Stomach (tissue), 9 donors: ENCODE data around the gene GPR35. TPM values are rescaled to one million over a fixed set of nuclear protein-coding genes. Genes with fewer than 3 reads are reported as not detected.

ENCODE experiments used
- DNase-seq, 2 donors: peaks; one replicate each; pipeline versions ENCODE4 v3.0.0 to v3.0.0-alpha.2; 2013 to 2019
- H3K27ac ChIP-seq, 5 donors: fragments of 200-600 bp in 4 of 5; sonication (generic) in 4 of 5; one replicate each; pipeline ENCODE4 v1.5.1; 2013 to 2019; ENCODE audit warnings: mild to moderate bottlenecking in 1 of 5, moderate library complexity in 1 of 5
- H3K27me3 ChIP-seq, 3 donors: fragments of 200-600 bp; sonication (generic); one replicate each; pipeline ENCODE4 v1.5.1; 2017 to 2019; ENCODE audit warnings: mixed run types in 1 of 3
- H3K36me3 ChIP-seq, 4 donors: fragments of 200-600 bp; sonication (generic); 1 replicate in 3 of 4; 2 replicates in 1 of 4; pipeline ENCODE4 v1.5.1; 2016 to 2019
- H3K4me1 ChIP-seq, 4 donors: fragments of 200-600 bp; sonication (generic); one replicate each; pipeline ENCODE4 v1.5.1; 2016 to 2019
- H3K4me3 ChIP-seq, 4 donors: fragments of 200-600 bp; sonication (generic) in 3 of 4; one replicate each; pipeline ENCODE4 v1.5.1; 2016 to 2019; ENCODE audit warnings: mild to moderate bottlenecking in 1 of 4
- H3K9me3 ChIP-seq, 4 donors: fragments of 200-600 bp; sonication (generic); one replicate each; pipeline ENCODE4 v1.5.1; 2016 to 2019
- CTCF ChIP-seq, 7 experiments: fragments of 450-650 bp in 4 of 7; fragments of 200-600 bp in 3 of 7; sonication (generic) in 3 of 7; IDR thresholded peaks; one replicate each; pipeline ENCODE4 v1.5.1; 2016 to 2019; ENCODE audit warnings: antibody characterized with exemption in 7 of 7, control low read depth in 2 of 7, mild to moderate bottlenecking in 1 of 7
- EP300 ChIP-seq: sonication (generic); formaldehyde crosslinking; IDR thresholded peaks from one replicate; pipeline ENCODE4 v1.6.1; 2017; ENCODE audit warnings: antibody characterized with exemption
- POLR2A ChIP-seq, 4 donors: fragments of 450-650 bp; IDR thresholded peaks; one replicate each; pipeline ENCODE4 v1.6.1; 2016; ENCODE audit warnings: antibody characterized with exemption in 4 of 4, control low read depth in 2 of 4, mild to moderate bottlenecking in 1 of 4, moderate library complexity in 1 of 4
- POLR2AphosphoS5 ChIP-seq, 3 donors: sonication (generic); formaldehyde crosslinking; IDR thresholded peaks; one replicate each; pipeline ENCODE4 v1.6.1; 2016; ENCODE audit warnings: antibody characterized with exemption in 3 of 3
- WGBS, 5 donors: extraction: QIAGEN DNeasy Blood & Tissue Kit in 3 of 5; methylation state at CpG; one replicate each; pipeline versions ENCODE4 v1.1.5 to v1.1.7; 2013 to 2018; 5-methylcytosine and 5-hydroxymethylcytosine counted together
- intact Hi-C: fragments of 100-400 bp; cut with DNase I; formaldehyde crosslinking; loops from one replicate; pipeline ENCODE4 v1.15.1; 2023; ENCODE audit warnings: low total_unique reads
- polyA plus RNA-seq, 3 donors: library from polyadenylated mRNA; stranded (reverse); fragments of 200-250 nt; gene quantifications; one replicate each; pipeline ENCODE4 v1.2.3, GENCODE V29; 2013
- total RNA-seq, 5 donors: library from RNA; depleted of rRNA; stranded (reverse); fragments of >200 nt; gene quantifications; one replicate each; pipeline versions ENCODE4 v1.1.0 to v1.2.3, GENCODE V29; 2014 to 2016
- donor health status: healthy with polysubstance abuse.
- donor health status: Bipolar disorder and iron deficiency.
- donor health status: healthy.

The GPR35 gene
- total and polyA plus RNA-seq, 8 donors = 8.5 to 68.9 (median 12.9) TPM

- Histone ChIP-seq H3K4me3 (no peak overlapping the region), H3K27ac (no peak overlapping the region), H3K9me3 (peaks cover 0 to 4% (median 1%) of the 10 kb centered on the region in 4 donors), H3K27me3 (peaks cover 0 to 12% (median 0%) of the 10 kb centered on the region in 3 donors), H3K4me1 (peaks cover 0 to 17% (median 7%) of the 10 kb centered on the region in 4 donors), H3K36me3 (peaks cover 0 to 23% (median 18%) of the 10 kb centered on the region in 4 donors)
- 86 to 97% (median 90%) methylated on average over 6 to 7 of the region's 7 CpGs for WGBS, 5 donors
- intact Hi-C loops = no loop called here
- no peak for DNase-seq
- no peak for TF ChIP-seq POLR2A (IDR thresholded peaks at IDR 0.05)
- no peak for TF ChIP-seq EP300
- TF ChIP-seq CTCF (IDR thresholded peaks at IDR 0.05) = no peak
- TF ChIP-seq POLR2AphosphoS5 (IDR thresholded peaks at IDR 0.05) = no peak
Measured at GRCh38 chr2:240628507-240628807, 3.2 kb downstream of the GPR35 start.

GRCh38 chr2:240628808-240629618, 3.7 kb downstream of the GPR35 start:
- no peak for DNase-seq

GRCh38 chr2:240629619-240629967, 4.3 kb downstream of the GPR35 start:
- Histone ChIP-seq H3K27ac (no peak overlapping the region), H3K9me3 (peaks cover 0 to 14% (median 8%) of the 10 kb centered on the region in 4 donors), H3K27me3 (peaks cover 0 to 10% (median 0%) of the 10 kb centered on the region in 3 donors), H3K4me1 (peaks cover 0 to 13% (median 5%) of the 10 kb centered on the region in 4 donors), H3K4me3 (no peak overlapping the region), H3K36me3 (peaks cover 0 to 23% (median 18%) of the 10 kb centered on the region in 4 donors)
- TF ChIP-seq EP300 = no peak
- TF ChIP-seq POLR2AphosphoS5 (IDR thresholded peaks at IDR 0.05) = no peak
- TF ChIP-seq POLR2A (IDR thresholded peaks at IDR 0.05) = no peak
- TF ChIP-seq CTCF (IDR thresholded peaks at IDR 0.05) = no peak
- intact Hi-C loops = no loop called here
- WGBS, 5 donors = 86 to 90% (median 88%) methylated on average over 4 to 5 of the region's 5 CpGs
- DNase-seq = no peak

More at GRCh38 chr2:240628808-240629618, 3.7 kb downstream of the GPR35 start:
- Histone ChIP-seq H3K27ac (no peak overlapping the region), H3K27me3 (peaks cover 0 to 12% (median 0%) of the 10 kb centered on the region in 3 donors), H3K4me3 (no peak overlapping the region), H3K9me3 (peaks cover 0 to 10% (median 6%) of the 10 kb centered on the region in 4 donors), H3K4me1 (peaks cover 0 to 13% (median 6%) of the 10 kb centered on the region in 4 donors), H3K36me3 (peaks cover 0 to 23% (median 18%) of the 10 kb centered on the region in 4 donors)
- intact Hi-C loops = no loop called here
- no peak for TF ChIP-seq CTCF (IDR thresholded peaks at IDR 0.05)
- no peak for TF ChIP-seq POLR2AphosphoS5 (IDR thresholded peaks at IDR 0.05)
- no peak for TF ChIP-seq EP300
- no peak for TF ChIP-seq POLR2A (IDR thresholded peaks at IDR 0.05)
- 71 to 78% (median 76%) methylated on average over 9 to 20 of the region's 20 CpGs for WGBS, 5 donors

GRCh38 chr2:240629968-240630770, 4.9 kb downstream of the GPR35 start:
- Histone ChIP-seq H3K4me3 (no peak overlapping the region), H3K27ac (no peak overlapping the region), H3K27me3 (peaks cover 0 to 4% (median 0%) of the 10 kb centered on the region in 3 donors), H3K9me3 (peaks cover 0 to 14% (median 8%) of the 10 kb centered on the region in 4 donors), H3K4me1 (peaks cover 0 to 8% (median 2%) of the 10 kb centered on the region in 4 donors), H3K36me3 (peaks cover 0 to 23% (median 18%) of the 10 kb centered on the region in 4 donors)
- TF ChIP-seq POLR2A (IDR thresholded peaks at IDR 0.05) = no peak
- TF ChIP-seq POLR2AphosphoS5 (IDR thresholded peaks at IDR 0.05) = no peak
- TF ChIP-seq EP300 = no peak
- intact Hi-C loops = no loop called here
- WGBS, 5 donors = 95 to 99% (median 95%) methylated on average over 23 to 50 of the region's 50 CpGs
- no peak for DNase-seq
